Left ventricle myocardium inferior (tissue), 1 donor: ENCODE measurements around the gene ODAD3. TPM values are rescaled to one million over a fixed set of nuclear protein-coding genes. Genes with fewer than 3 reads are reported as not detected.
"Not testable (repeated sequence)": the region's sequence is repeated elsewhere in the genome, so short reads cannot be mapped to it uniquely, and the experiment has no call there.

Experiments
- DNase-seq: peaks from one replicate; pipeline ENCODE4 v3.0.0-alpha.2; 2020
- H3K27ac ChIP-seq: fragments of 200-600 bp; replicated peaks from 2 replicates; pipeline ENCODE4 v1.8.0; 2021
- H3K27me3 ChIP-seq: fragments of 200-600 bp; 2 replicates; pipeline ENCODE4 v1.8.0; 2021; ENCODE audit warnings: low read depth
- H3K36me3 ChIP-seq: fragments of 200-600 bp; 2 replicates; pipeline ENCODE4 v1.8.0; 2021
- H3K4me1 ChIP-seq: fragments of 200-600 bp; 2 replicates; pipeline ENCODE4 v1.8.0; 2021
- H3K4me3 ChIP-seq: fragments of 200-600 bp; 2 replicates; pipeline ENCODE4 v1.8.0; 2021; ENCODE audit warnings: mild to moderate bottlenecking, moderate library complexity
- H3K9me3 ChIP-seq: fragments of 200-600 bp; replicated peaks from 2 replicates; pipeline ENCODE4 v1.8.0; 2021
- intact Hi-C: fragments of 100-400 bp; cut with micrococcal nuclease; formaldehyde crosslinking; loops from one replicate; pipeline ENCODE4 v1.11.0; 2022
- total RNA-seq: library from RNA; stranded (reverse); fragmentation: NEBNext Ultra II Directional; extraction: Animal tissue kit (Norgen Biotek cat#: 25700); gene quantifications from one replicate; pipeline ENCODE4 v1.2.1, GENCODE V29; 2021
- TF ChIP-seq, protein P1 (sequence below): fragments of 200-600 bp; IDR thresholded peaks from 2 replicates; pipeline ENCODE4 v1.8.0; 2021; ENCODE audit warnings: antibody characterized with exemption, mild to moderate bottlenecking, borderline replicate concordance
- donor health status: DM: no; HTN: yes; CAD: no; lungs with severe emphysema.

Gene ODAD3
- total RNA-seq, 1 donor from 2014 or later = 0.77 TPM

DNA sequence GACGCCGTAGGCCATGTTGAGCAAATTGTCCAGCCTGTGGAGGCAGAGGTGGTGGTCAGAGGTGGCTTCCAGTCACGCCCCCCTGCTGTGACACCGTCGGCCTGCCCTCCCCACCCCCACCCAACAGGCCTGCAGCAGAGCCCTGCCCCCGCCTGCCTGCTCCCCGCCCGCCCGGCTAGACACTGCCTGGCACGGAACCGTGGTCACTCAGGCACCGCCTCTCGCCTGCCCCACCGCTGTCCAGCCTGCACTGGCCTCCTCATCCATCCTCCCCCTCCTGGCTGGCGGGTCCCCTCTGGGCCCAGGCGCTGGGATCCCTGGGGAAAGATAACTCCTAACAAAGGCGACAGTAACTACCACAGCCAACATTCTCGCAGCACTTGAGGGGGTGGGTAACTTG is 22.2 kb upstream of the ODAD3 start:
- DNase-seq = no peak
- no peaks in the 10 kb centered on the region for H3K9me3 ChIP-seq
- TF ChIP-seq, protein P1, sequence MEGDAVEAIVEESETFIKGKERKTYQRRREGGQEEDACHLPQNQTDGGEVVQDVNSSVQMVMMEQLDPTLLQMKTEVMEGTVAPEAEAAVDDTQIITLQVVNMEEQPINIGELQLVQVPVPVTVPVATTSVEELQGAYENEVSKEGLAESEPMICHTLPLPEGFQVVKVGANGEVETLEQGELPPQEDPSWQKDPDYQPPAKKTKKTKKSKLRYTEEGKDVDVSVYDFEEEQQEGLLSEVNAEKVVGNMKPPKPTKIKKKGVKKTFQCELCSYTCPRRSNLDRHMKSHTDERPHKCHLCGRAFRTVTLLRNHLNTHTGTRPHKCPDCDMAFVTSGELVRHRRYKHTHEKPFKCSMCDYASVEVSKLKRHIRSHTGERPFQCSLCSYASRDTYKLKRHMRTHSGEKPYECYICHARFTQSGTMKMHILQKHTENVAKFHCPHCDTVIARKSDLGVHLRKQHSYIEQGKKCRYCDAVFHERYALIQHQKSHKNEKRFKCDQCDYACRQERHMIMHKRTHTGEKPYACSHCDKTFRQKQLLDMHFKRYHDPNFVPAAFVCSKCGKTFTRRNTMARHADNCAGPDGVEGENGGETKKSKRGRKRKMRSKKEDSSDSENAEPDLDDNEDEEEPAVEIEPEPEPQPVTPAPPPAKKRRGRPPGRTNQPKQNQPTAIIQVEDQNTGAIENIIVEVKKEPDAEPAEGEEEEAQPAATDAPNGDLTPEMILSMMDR = no peak
- no peaks in the 10 kb centered on the region for H3K4me1 ChIP-seq
- intact Hi-C loops = no loop called here
- H3K27me3 ChIP-seq = peaks cover 68% of the 10 kb centered on the region
- H3K36me3 ChIP-seq = no peaks in the 10 kb centered on the region
- no peak overlapping the region for H3K4me3 ChIP-seq
- H3K27ac ChIP-seq = no peak overlapping the region

GRCh38 chr19:11456659-11457058 is 21.7 kb upstream of the ODAD3 start:
- intact Hi-C loops = no loop called here
- H3K27ac ChIP-seq = no peak overlapping the region
- H3K36me3 ChIP-seq = no peaks in the 10 kb centered on the region
- no peak overlapping the region for H3K4me3 ChIP-seq
- H3K4me1 ChIP-seq = no peaks in the 10 kb centered on the region
- TF ChIP-seq, protein P1 = no peak
- peaks cover 73% of the 10 kb centered on the region for H3K27me3 ChIP-seq
- H3K9me3 ChIP-seq = no peaks in the 10 kb centered on the region
- no peak for DNase-seq

DNA sequence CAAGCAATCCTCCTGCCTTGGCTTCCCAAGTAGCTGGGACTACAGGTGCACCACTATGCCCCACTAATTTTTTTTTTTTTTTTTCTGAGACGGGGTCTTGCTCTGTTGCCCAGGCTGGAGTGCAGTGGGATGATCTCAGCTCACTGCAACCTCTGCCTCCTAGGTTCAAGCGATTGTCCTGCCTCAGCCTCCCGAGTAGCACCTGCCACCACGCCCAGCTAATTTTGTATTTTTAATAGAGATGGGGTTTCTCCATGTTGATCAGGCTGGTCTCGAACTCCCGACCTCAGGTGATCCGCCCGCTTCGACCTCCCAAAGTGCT is 20.3 kb upstream of the ODAD3 start:
- H3K9me3 ChIP-seq, DNase-seq, intact Hi-C loops, H3K27ac ChIP-seq, H3K4me3 ChIP-seq, H3K4me1 ChIP-seq, H3K36me3 ChIP-seq: not testable (repeated sequence)
- H3K27me3 ChIP-seq = peaks cover 69% of the 10 kb centered on the region

- no peak overlapping the region for H3K27ac ChIP-seq
- no peak for DNase-seq
- peaks cover 54% of the 10 kb centered on the region for H3K27me3 ChIP-seq
- H3K9me3 ChIP-seq = no peaks in the 10 kb centered on the region
- TF ChIP-seq, protein P1 = peak; percentile 31
- no peaks in the 10 kb centered on the region for H3K4me1 ChIP-seq
- no peak overlapping the region for H3K4me3 ChIP-seq
- intact Hi-C loops = no loop called here
- H3K36me3 ChIP-seq = peaks cover 20% of the 10 kb centered on the region
Measured at GRCh38 chr19:11453468-11454341, 18.8 kb upstream of the ODAD3 start.

GRCh38 chr19:11452620-11453310 is 17.8 kb upstream of the ODAD3 start:
- no peak for DNase-seq
- no peaks in the 10 kb centered on the region for H3K9me3 ChIP-seq
- H3K27me3 ChIP-seq = peaks cover 45% of the 10 kb centered on the region
- no peaks in the 10 kb centered on the region for H3K4me1 ChIP-seq
- intact Hi-C loops = no loop called here
- no peak overlapping the region for H3K4me3 ChIP-seq
- no peak overlapping the region for H3K27ac ChIP-seq
- H3K36me3 ChIP-seq = peaks cover 29% of the 10 kb centered on the region
- TF ChIP-seq, protein P1 = no peak
